HG02840 (cell line): Measurements from ENCODE around the gene KLF15.

Experiments
- ATAC-seq: cut with Tn5 transposase; IDR thresholded peaks from one replicate; pipeline ENCODE4 v1.9.1; 2021; ENCODE audit warnings: mild to moderate bottlenecking, moderate library complexity, moderate number of reproducible peaks; ENCODE audit not compliant: unreplicated experiment, low FRiP score

KLF15 gene

GRCh38 chr3:126326629-126327028 lies 30.6 kb downstream of the KLF15 start:
- no peak for ATAC-seq

GRCh38 chr3:126322181-126322967 lies 34.8 kb downstream of the KLF15 start:
- no peak for ATAC-seq

GRCh38 chr3:126321490-126321889 lies 35.7 kb downstream of the KLF15 start:
- no peak for ATAC-seq

GRCh38 chr3:126320517-126321293 lies 36.5 kb downstream of the KLF15 start:
- ATAC-seq, result no peak

- no peak for ATAC-seq
Observed at GRCh38 chr3:126319701-126320295, 37.4 kb downstream of the KLF15 start.

GRCh38 chr3:126317029-126317996 lies 39.9 kb downstream of the KLF15 start:
- ATAC-seq, result no peak

- ATAC-seq, result no peak
Observed at GRCh38 chr3:126316501-126316939, 40.7 kb downstream of the KLF15 start.

GRCh38 chr3:126316031-126316461 lies 41.2 kb downstream of the KLF15 start:
- no peak for ATAC-seq

GRCh38 chr3:126314790-126315658 lies 42.2 kb downstream of the KLF15 start:
- ATAC-seq, result no peak

- ATAC-seq, result no peak
Observed at GRCh38 chr3:126314305-126314789, 42.9 kb downstream of the KLF15 start.

- no peak for ATAC-seq
Observed at GRCh38 chr3:126313580-126314304, 43.5 kb downstream of the KLF15 start.

- ATAC-seq, result no peak
Observed at GRCh38 chr3:126313166-126313565, 44.0 kb downstream of the KLF15 start.

- no peak for ATAC-seq
Observed at GRCh38 chr3:126312341-126312740, 44.9 kb downstream of the KLF15 start.

- ATAC-seq, result no peak
Observed at GRCh38 chr3:126311338-126311978, 45.8 kb downstream of the KLF15 start.

- ATAC-seq, result no peak
Observed at GRCh38 chr3:126310816-126311215, 46.4 kb downstream of the KLF15 start.

GRCh38 chr3:126309861-126310655 lies 47.1 kb downstream of the KLF15 start:
- no peak for ATAC-seq

- no peak for ATAC-seq
Observed at GRCh38 chr3:126309165-126309564, 48.0 kb downstream of the KLF15 start.
